Choroid plexus epithelial cell (primary cell): ENCODE data around the gene MOCOS.

Experiments
- DNase-seq: peaks from one replicate; pipeline ENCODE4 v3.0.0-alpha.2; 2010; ENCODE audit warnings: low read depth
- H3K4me3 ChIP-seq: 2 replicates; pipeline ENCODE4 v1.5.1; 2011; ENCODE audit warnings: low read depth, mild to moderate bottlenecking, control low read depth, low read length, moderate library complexity
- TF ChIP-seq, protein P1 (sequence below): conservative IDR thresholded peaks from 2 replicates; pipeline ENCODE4 v1.5.1; 2011; ENCODE audit warnings: low read depth, mild to moderate bottlenecking, control low read depth, inconsistent platforms, low read length, moderate library complexity

The MOCOS gene

DNA sequence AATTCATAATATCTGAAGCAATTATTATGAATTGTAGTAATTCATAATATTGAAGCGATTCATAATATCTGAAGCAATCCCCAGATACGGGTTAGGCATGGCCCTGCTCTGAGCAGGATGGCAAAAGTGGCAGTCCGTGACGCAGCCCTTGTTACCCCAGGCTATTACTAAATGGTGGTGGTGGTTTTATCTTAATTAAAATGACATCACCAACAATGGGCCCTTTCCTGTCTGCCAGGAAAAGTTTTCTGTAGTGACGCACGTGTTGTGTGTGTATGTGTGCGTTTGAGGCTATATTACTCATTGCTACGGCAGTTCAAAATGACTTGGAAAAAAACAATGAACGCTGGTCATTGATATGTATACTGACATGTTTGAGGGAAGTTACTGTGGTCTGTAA is 10.6 kb upstream of the MOCOS start:
- TF ChIP-seq, protein P1, sequence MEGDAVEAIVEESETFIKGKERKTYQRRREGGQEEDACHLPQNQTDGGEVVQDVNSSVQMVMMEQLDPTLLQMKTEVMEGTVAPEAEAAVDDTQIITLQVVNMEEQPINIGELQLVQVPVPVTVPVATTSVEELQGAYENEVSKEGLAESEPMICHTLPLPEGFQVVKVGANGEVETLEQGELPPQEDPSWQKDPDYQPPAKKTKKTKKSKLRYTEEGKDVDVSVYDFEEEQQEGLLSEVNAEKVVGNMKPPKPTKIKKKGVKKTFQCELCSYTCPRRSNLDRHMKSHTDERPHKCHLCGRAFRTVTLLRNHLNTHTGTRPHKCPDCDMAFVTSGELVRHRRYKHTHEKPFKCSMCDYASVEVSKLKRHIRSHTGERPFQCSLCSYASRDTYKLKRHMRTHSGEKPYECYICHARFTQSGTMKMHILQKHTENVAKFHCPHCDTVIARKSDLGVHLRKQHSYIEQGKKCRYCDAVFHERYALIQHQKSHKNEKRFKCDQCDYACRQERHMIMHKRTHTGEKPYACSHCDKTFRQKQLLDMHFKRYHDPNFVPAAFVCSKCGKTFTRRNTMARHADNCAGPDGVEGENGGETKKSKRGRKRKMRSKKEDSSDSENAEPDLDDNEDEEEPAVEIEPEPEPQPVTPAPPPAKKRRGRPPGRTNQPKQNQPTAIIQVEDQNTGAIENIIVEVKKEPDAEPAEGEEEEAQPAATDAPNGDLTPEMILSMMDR, result no peak
- peak; percentile 20 for DNase-seq
- no peak overlapping the region for H3K4me3 ChIP-seq

DNA sequence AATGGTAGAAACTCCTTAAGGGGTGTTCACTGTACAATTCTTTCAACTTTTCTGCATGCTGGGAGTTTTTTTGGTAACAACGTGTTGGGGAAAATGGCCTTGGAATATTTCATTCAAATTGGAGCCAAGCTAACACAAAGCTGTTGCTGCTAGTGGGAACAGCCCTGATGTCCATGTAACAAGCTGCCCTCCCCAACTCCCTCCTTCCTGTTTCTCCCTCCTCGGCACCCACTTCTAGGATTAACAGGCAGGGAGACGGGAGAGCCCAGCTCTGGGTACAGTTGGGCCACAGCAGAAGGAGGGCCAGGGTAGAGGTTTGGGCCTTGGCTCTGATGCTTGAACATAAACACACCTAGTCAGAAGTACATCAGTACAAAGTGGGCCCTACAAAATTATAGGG is 9.4 kb upstream of the MOCOS start:
- DNase-seq, result no peak
- TF ChIP-seq, protein P1, result no peak
- no peak overlapping the region for H3K4me3 ChIP-seq

DNA sequence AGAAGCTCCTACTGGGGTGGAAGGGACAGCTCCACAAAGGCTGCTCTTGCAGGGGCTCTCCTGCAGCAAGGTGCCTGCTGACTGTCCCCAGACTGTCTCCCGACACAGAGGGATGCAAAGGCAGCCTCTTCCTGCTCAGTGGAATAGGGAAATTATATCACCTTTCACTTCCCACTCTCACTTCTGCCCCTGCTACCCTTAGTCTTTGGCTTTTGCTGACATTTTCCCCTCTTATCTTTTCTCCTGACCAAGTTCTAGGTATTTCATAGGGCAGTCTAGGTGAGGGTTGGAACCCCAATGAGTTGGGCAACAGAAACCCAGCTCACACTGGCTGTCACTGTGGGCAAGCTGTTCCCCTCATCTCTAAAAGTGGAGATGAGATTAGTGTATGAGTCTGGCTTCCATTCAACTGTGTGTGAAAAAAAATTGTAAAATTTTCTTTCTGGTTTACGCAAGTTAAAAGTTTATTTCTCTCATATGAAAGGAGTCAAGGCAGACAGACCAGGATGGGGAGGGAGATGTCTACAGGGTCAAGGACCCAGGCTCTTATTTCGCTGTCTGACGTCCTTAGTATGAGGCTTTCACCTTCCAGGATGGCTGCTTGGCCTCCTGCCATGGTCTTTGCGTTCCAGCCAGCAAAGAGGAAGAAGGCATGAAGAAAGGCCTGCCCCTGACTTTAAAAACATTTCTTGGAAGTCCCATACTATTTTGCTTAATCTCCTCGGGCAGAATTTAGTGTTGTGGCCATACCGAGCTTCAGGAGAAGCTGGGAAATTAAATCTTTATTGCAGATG is 7.5 kb upstream of the MOCOS start:
- H3K4me3 ChIP-seq, result no peak overlapping the region
- peak; percentile 98 for DNase-seq
- TF ChIP-seq, protein P1, result no peak

DNA sequence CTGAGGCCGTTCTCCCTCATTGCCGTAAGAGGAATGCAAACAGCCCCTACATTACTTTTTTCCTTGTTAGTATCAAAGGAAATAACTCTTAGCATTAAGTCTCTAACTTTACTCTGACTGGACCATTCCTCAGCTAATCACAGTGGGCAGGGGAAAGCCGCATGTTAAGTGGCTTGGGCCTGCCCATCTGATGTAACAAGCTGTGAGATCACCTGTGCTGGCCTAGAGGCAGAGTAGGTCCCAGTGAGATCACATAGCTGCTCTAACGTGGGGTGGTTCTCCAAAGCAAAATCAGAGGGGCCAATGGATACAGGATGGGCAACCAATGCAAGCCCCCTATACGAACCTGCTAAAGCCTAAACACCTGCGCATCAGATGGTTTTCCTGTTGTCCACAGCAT is 5.9 kb upstream of the MOCOS start:
- TF ChIP-seq, protein P1, result no peak
- DNase-seq, result no peak
- no peak overlapping the region for H3K4me3 ChIP-seq

DNA sequence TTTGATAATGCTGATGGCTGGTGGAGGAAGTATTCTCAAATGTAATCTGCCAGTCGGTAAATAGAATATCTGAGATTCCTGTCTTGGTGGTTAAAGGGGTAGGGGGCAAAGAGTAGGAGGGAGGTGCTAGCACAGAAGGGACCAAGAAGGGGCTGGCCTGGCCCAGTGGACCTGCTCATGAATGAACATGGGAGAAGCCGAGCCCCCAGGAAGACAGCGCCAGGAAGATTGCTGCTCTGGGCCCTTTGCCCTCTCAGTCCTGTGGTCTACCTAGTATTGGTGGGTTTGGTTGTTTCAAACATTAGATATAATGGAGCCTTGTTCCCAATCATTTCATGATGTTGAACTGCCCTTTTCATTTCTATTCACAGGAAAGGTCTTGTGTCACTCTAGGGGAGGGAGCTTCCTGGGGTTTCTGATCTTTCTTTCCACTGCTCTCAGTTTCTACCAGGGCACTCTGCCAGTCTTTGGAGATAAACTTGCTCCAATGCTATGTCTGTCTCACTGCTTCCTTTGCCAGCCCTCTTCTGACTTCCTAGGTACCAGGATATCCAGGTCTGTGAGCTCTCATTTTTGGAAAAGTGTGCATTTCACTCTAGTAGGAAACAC is 5.3 kb upstream of the MOCOS start:
- peak; percentile 16 for DNase-seq
- TF ChIP-seq, protein P1, result no peak
- no peak overlapping the region for H3K4me3 ChIP-seq

DNA sequence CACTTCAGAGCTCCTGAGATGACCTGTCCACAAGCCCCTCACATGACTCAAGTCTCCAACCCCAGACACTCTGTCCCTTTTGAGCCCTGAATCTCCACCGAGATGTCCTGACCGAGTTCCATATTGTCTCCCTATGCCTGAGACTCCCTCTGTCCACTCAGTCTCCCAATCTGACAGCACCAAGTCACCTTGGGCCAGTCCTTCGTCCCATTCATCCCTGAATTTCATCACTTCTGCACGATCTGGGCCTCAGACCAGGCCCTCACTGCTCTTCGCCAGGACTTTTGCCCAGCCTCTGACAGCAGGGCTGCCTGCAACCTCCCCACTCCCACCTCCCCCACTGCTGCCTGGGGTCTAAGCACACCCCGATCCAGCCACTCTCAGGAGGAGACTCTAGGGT is 4.3 kb upstream of the MOCOS start:
- no peak for DNase-seq
- TF ChIP-seq, protein P1, result no peak
- no peak overlapping the region for H3K4me3 ChIP-seq

DNA sequence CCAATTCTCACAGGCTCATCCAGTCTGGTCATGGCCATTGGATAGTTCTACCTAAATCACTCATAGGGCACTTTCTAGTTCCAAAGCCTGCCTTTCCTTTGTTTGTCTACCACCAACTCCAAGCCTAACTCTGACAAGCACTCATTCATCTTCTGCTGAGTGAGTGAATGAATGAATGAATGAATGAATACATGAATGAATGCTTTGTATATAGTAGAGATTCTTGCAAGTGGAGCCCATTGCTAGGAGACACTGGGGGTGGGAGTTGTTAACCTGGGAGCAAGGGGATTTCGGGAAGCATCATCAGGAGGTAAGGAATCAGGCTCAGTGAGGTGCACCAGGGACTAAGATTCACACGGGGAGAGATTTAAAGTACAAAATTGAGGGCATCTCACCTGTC is 3.3 kb upstream of the MOCOS start:
- no peak for DNase-seq

More for the DNA sequence above, 3.3 kb upstream of the MOCOS start:
- TF ChIP-seq, protein P1, result no peak
- H3K4me3 ChIP-seq, result no peak overlapping the region
